Right atrium auricular region (tissue), 2 donors: ENCODE measurements around the gene COASY. TPM values are rescaled to one million over a fixed set of nuclear protein-coding genes. Genes with fewer than 3 reads are reported as not detected.

Experiments used
- DNase-seq: peaks from one replicate; pipeline ENCODE4 v3.0.0-alpha.2; 2019; ENCODE audit warnings: low spot score
- H3K27ac ChIP-seq, 2 donors: fragments of 200-600 bp; sonication (generic); 1 replicate in 1 of 2; 2 replicates in 1 of 2; pipeline ENCODE4 v1.5.1; 2016 to 2019
- H3K27me3 ChIP-seq, 2 donors: fragments of 200-600 bp; sonication (generic); one replicate each; pipeline versions ENCODE4 v1.5.1 to v1.6.0; 2017 to 2019
- H3K36me3 ChIP-seq: fragments of 200-600 bp; sonication (generic); one replicate; pipeline ENCODE4 v1.5.1; 2016
- H3K4me1 ChIP-seq, 2 donors: fragments of 200-600 bp; sonication (generic); one replicate each; pipeline versions ENCODE4 v1.5.1 to v1.6.0; 2017 to 2019
- H3K4me3 ChIP-seq, 2 donors: fragments of 200-600 bp; sonication (generic); 1 replicate in 1 of 2; 2 replicates in 1 of 2; pipeline ENCODE4 v1.5.1; 2017 to 2019; ENCODE audit warnings: mild to moderate bottlenecking in 1 of 2, moderate library complexity in 1 of 2
- H3K9me3 ChIP-seq, 2 donors: fragments of 200-600 bp; sonication (generic); one replicate each; pipeline ENCODE4 v1.5.1; 2019
- total RNA-seq, 2 donors: library from RNA; depleted of rRNA; stranded (reverse); fragments of >200 nt; gene quantifications; one replicate each; pipeline ENCODE4 v1.1.0, GENCODE V29; 2016
- TF ChIP-seq, protein P1 (sequence below), 2 donors: fragments of 200-600 bp; sonication (generic); IDR thresholded peaks; one replicate each; pipeline ENCODE4 v1.5.1; 2019; ENCODE audit warnings: antibody characterized with exemption in 2 of 2

The COASY gene
- total RNA-seq, 2 donors from 2014 or later = 18.1 to 19.0 TPM

GRCh38 chr17:42560246-42560645 is 1.7 kb upstream of the COASY start:
- Histone ChIP-seq H3K36me3 (peaks cover 10% of the 10 kb centered on the region), H3K9me3 (no peaks in the 10 kb centered on the region), H3K4me3 (no peak overlapping the region), H3K27ac (no peak overlapping the region), H3K27me3 (no peaks in the 10 kb centered on the region), H3K4me1 (peaks cover 0 to 40% of the 10 kb centered on the region in 2 donors)
- no peak for DNase-seq
- TF ChIP-seq, protein P1, sequence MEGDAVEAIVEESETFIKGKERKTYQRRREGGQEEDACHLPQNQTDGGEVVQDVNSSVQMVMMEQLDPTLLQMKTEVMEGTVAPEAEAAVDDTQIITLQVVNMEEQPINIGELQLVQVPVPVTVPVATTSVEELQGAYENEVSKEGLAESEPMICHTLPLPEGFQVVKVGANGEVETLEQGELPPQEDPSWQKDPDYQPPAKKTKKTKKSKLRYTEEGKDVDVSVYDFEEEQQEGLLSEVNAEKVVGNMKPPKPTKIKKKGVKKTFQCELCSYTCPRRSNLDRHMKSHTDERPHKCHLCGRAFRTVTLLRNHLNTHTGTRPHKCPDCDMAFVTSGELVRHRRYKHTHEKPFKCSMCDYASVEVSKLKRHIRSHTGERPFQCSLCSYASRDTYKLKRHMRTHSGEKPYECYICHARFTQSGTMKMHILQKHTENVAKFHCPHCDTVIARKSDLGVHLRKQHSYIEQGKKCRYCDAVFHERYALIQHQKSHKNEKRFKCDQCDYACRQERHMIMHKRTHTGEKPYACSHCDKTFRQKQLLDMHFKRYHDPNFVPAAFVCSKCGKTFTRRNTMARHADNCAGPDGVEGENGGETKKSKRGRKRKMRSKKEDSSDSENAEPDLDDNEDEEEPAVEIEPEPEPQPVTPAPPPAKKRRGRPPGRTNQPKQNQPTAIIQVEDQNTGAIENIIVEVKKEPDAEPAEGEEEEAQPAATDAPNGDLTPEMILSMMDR (IDR thresholded peaks at IDR 0.05) = no peak

GRCh38 chr17:42562388-42563142 is 617 bp downstream of the COASY start:
- DNase-seq = no peak
- peaks cover 0 to 42% of the 10 kb centered on the region in 2 donors for H3K4me1 ChIP-seq
- peaks cover 19% of the 10 kb centered on the region for H3K36me3 ChIP-seq
- peak overlapping the region; percentile 71 to 88 for H3K4me3 ChIP-seq
- TF ChIP-seq, protein P1 (IDR thresholded peaks at IDR 0.05) = no peak
- peak overlapping the region; percentile 80 to 88 for H3K27ac ChIP-seq
- H3K9me3 ChIP-seq = no peaks in the 10 kb centered on the region
- no peaks in the 10 kb centered on the region for H3K27me3 ChIP-seq

DNA sequence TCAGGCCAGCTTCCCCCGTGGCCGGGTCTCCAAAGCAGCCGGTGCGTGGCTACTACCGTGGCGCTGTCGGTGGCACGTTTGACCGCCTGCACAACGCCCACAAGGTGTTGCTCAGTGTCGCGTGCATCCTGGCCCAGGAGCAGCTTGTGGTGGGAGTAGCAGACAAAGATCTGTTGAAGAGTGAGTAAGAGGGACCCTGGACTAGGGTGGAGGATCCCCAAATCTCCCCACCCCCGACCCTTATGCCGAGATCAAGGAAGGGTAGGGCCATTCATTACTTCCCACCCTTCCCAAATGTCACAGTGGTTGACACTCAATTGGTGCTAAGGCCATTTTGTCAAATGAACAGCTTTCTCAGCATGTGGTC is 1.2 kb downstream of the COASY start:
- peaks cover 0 to 48% of the 10 kb centered on the region in 2 donors for H3K4me1 ChIP-seq
- peak overlapping the region in 1 of 2 donors; percentile 88 for H3K27ac ChIP-seq
- no peaks in the 10 kb centered on the region for H3K9me3 ChIP-seq

GRCh38 chr17:42563543-42563942 is 1.6 kb downstream of the COASY start:
- TF ChIP-seq, protein P1 (IDR thresholded peaks at IDR 0.05) = no peak
- Histone ChIP-seq H3K4me3 (peak overlapping the region in 1 of 2 donors; percentile 71), H3K9me3 (no peaks in the 10 kb centered on the region), H3K27me3 (no peaks in the 10 kb centered on the region), H3K27ac (no peak overlapping the region), H3K4me1 (peaks cover 0 to 52% of the 10 kb centered on the region in 2 donors), H3K36me3 (peaks cover 21% of the 10 kb centered on the region)
- no peak for DNase-seq

More for the DNA sequence above, 1.2 kb downstream of the COASY start:
- no peak for DNase-seq
- Histone ChIP-seq H3K36me3 (peaks cover 19% of the 10 kb centered on the region), H3K4me3 (peak overlapping the region; percentile 71 to 88), H3K27me3 (no peaks in the 10 kb centered on the region)
- TF ChIP-seq, protein P1 (IDR thresholded peaks at IDR 0.05) = no peak

GRCh38 chr17:42563950-42564349 is 2.0 kb downstream of the COASY start:
- TF ChIP-seq, protein P1 (IDR thresholded peaks at IDR 0.05) = no peak
- Histone ChIP-seq H3K27me3 (no peaks in the 10 kb centered on the region), H3K36me3 (peaks cover 26% of the 10 kb centered on the region), H3K9me3 (no peaks in the 10 kb centered on the region), H3K27ac (no peak overlapping the region), H3K4me1 (peaks cover 0 to 56% of the 10 kb centered on the region in 2 donors), H3K4me3 (no peak overlapping the region)
- DNase-seq = no peak
